PC-3 (cell line): ENCODE measurements around the gene AKR1C1. TPM values are rescaled to one million over a fixed set of nuclear protein-coding genes. Genes with fewer than 3 reads are reported as not detected.
A peak's percentile ranks its signal among the peaks of the same experiment; 100 is the strongest.
"Not testable (repeated sequence)": the region's sequence is repeated elsewhere in the genome, so short reads cannot be mapped to it uniquely, and the experiment has no call there.

Experiments
- ATAC-seq: fragments of 200-7000 bp; cut with Tn5 transposase; 2 replicates; pipeline ENCODE4 v1.9.1; 2020; ENCODE audit warnings: mild to moderate bottlenecking, moderate library complexity
- BruUV-seq: library from RNA; stranded (reverse); fragments of 400-500 nt; replicated peaks from 2 replicates; lab custom pipeline; 2021; lab: Mats Ljungman, UMichigan
- CTCF ChIA-PET: fragments of 300-600 bp; sonication (Branson Sonifier 250); formaldehyde crosslinking; loops from one replicate; lab custom pipeline; 2022; ENCODE audit warnings: antibody characterized with exemption; lab: Charles Lee
- POLR2A ChIA-PET: fragments of 300-600 bp; sonication (Branson Sonifier 250); formaldehyde crosslinking; loops from one replicate; lab custom pipeline; 2022; ENCODE audit warnings: antibody characterized with exemption; ENCODE audit not compliant: unreplicated experiment; lab: Charles Lee
- DNase-seq: peaks from one replicate; pipeline ENCODE4 v3.0.0-alpha.2; 2015
- H2AFZ ChIP-seq: fragments of 300-600 bp; sonication (generic); 2 replicates; pipeline ENCODE4 v1.6.0; 2016; ENCODE audit warnings: antibody characterized with exemption, low read length
- H3F3A ChIP-seq: fragments of 300-600 bp; sonication (generic); one replicate; pipeline ENCODE4 v1.6.0; 2017; ENCODE audit warnings: antibody characterized with exemption, low read length, control low read depth, mild to moderate bottlenecking; ENCODE audit not compliant: unreplicated experiment
- H3K27ac ChIP-seq: fragments of 300-600 bp; sonication (generic); 2 replicates; pipeline ENCODE4 v1.5.1; 2016; ENCODE audit warnings: mild to moderate bottlenecking, low read length
- H3K27me3 ChIP-seq: fragments of 300-600 bp; sonication (generic); 2 replicates; pipeline ENCODE4 v1.6.1; 2016; ENCODE audit warnings: low read length, mixed read lengths
- H3K36me3 ChIP-seq: fragments of 300-600 bp; sonication (generic); 2 replicates; pipeline ENCODE4 v1.6.1; 2016; ENCODE audit warnings: low read depth, mixed run types, low read length, mixed read lengths
- H3K4me1 ChIP-seq: fragments of 300-600 bp; sonication (generic); 2 replicates; pipeline ENCODE4 v1.5.1; 2016; ENCODE audit warnings: low read length; ENCODE audit not compliant: insufficient read depth
- H3K4me2 ChIP-seq: fragments of 300-600 bp; sonication (generic); 2 replicates; pipeline ENCODE4 v1.6.0; 2016; ENCODE audit warnings: low read length
- H3K4me3 ChIP-seq: fragments of 300-600 bp; sonication (generic); 2 replicates; pipeline ENCODE4 v1.5.1; 2016; ENCODE audit warnings: mild to moderate bottlenecking, low read length, mixed read lengths
- H3K79me2 ChIP-seq: fragments of 300-600 bp; sonication (generic); 2 replicates; pipeline ENCODE4 v1.6.1; 2017; ENCODE audit warnings: low read length, mixed read lengths
- H3K9ac ChIP-seq: fragments of 300-600 bp; sonication (generic); 2 replicates; pipeline ENCODE4 v1.6.0; 2016; ENCODE audit warnings: mild to moderate bottlenecking, low read length
- H3K9me2 ChIP-seq: fragments of 300-600 bp; sonication (generic); replicated peaks from 2 replicates; pipeline ENCODE4 v1.6.1; 2016; ENCODE audit warnings: mixed run types, low read length, mixed read lengths
- H3K9me3 ChIP-seq: fragments of 300-600 bp; sonication (generic); 2 replicates; pipeline ENCODE4 v1.6.1; 2016; ENCODE audit warnings: low read length, mixed read lengths
- H4K20me1 ChIP-seq: fragments of 300-600 bp; sonication (generic); 2 replicates; pipeline ENCODE4 v1.6.1; 2016; ENCODE audit warnings: low read length, mixed read lengths
- EZH2 ChIP-seq: fragments of 300-600 bp; sonication (generic); IDR thresholded peaks from one replicate; pipeline ENCODE4 v1.6.1; 2017; ENCODE audit warnings: antibody characterized with exemption, mild to moderate bottlenecking, low read length; ENCODE audit not compliant: unreplicated experiment
- EZH2phosphoT487 ChIP-seq: fragments of 300-600 bp; sonication (generic); IDR thresholded peaks from 2 replicates; pipeline ENCODE4 v1.6.1; 2018; ENCODE audit warnings: mild to moderate bottlenecking, antibody characterized with exemption, low read length, borderline replicate concordance
- intact Hi-C: fragments of 100-400 bp; cut with micrococcal nuclease; formaldehyde crosslinking; loops from 2 replicates; pipeline ENCODE4 v1.9.0; 2023
- total RNA-seq: library from RNA; depleted of rRNA; stranded (reverse); fragments of >200 nt; gene quantifications from 2 replicates; pipeline ENCODE4 v1.2.3, GENCODE V29; 2014
- TF ChIP-seq, protein P1 (sequence below): fragments of 300-600 bp; sonication (generic); conservative IDR thresholded peaks from 2 replicates; pipeline ENCODE4 v1.5.1; 2017; ENCODE audit warnings: antibody characterized with exemption, low read depth, mild to moderate bottlenecking, low read length

The AKR1C1 gene
- total RNA-seq, 1 experiment from 2014 or later: 3.2 TPM

DNA sequence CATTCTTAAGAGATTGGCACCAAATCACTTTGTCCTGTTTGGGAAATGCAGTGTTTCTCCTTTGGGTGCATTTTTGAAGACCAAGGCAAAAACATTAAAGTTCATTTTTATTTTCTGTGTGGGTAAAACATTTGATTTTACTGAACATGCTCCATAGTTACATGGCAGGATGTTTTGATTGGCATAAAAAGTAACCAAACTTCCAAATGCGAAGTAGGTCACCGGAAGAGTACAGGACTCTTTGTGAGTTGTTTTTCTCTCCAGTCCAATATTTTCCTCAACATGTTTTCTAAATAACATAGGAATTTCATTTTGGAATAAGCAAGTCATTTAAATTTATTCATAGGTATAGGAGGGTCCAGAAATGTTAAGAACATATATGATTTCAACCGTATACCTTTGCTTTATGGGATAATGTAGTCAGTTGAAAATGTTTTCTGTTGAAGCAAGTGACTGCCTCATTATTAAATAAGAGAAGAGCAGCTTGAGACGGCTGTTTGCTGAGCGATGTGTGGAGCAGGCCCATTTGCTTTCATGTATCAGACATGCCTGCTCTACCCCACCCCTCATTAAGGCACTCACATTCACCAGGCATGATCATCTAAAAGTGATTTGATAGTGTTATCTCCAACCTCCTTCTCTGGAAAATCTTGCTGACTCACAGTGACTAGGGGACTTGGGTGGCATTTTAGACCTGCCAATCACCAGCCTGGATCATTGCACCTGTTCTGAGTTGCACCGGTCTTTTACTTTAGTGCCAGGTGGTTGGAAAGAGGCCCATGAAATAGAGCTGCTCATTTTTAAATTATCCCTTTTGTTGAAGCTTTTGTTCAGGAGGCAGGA is 56.8 kb downstream of the AKR1C1 start:
- intact Hi-C loops: loop anchor here (2.0 to 5.0 kb wide), 2 partner anchors 75 to 262 kb away; partner anchors contain the start of gene AKR1C3
- peak; percentile 18 for DNase-seq
- H3K4me3 ChIP-seq, H4K20me1 ChIP-seq, H3K9me2 ChIP-seq, ATAC-seq, H3K79me2 ChIP-seq, H3K9ac ChIP-seq, H3F3A ChIP-seq, H3K9me3 ChIP-seq, H3K4me2 ChIP-seq, H2AFZ ChIP-seq, BruUV-seq, CTCF ChIA-PET, H3K27me3 ChIP-seq, H3K36me3 ChIP-seq: not testable (repeated sequence)
- Histone ChIP-seq H3K27ac (peak overlapping the region; percentile 18; the same call in 1 of the 2 replicates), H3K4me1 (peaks cover 32% of the 10 kb centered on the region)
- POLR2A ChIA-PET: interaction anchor here (0.6 kb wide), 1 partner anchor 314 kb away, joined by 3 read pairs; no protein-coding TSS in a partner anchor

DNA sequence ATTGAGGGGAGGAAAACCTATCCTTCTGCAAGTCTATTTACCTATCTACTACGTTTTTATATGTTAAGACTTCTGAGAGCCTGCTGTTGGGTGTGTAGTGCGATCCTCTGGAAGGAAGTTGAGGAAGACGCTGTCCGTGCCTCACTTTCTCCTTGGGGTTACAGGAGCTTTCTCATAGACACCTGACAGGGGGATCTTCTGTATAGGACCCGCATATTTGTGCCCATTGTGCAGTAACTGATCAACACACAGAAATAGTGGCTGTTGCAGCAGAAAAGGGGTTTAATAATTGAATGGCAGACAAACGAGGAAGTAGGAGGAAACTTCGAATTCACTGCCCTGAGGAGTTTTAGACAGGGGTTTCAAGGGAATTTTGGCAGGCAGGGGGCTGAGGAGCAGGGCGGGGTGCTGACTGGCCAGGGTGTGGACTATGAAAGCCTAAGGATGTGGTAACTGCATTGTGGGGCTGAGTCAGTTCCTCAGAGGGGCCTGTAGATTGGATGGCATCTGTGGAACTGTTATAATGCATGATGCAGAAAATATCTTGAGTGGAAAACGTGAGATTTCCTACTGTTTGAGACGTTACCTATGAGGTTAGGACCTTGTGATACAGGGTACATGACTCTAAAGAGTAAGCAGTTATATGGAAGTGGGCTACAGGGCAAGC is 58.5 kb downstream of the AKR1C1 start:
- BruUV-seq, POLR2A ChIA-PET, H3F3A ChIP-seq, H4K20me1 ChIP-seq, DNase-seq, H3K4me3 ChIP-seq, H2AFZ ChIP-seq, H3K9me3 ChIP-seq, H3K27me3 ChIP-seq, intact Hi-C loops, H3K36me3 ChIP-seq, H3K9me2 ChIP-seq, CTCF ChIA-PET, H3K79me2 ChIP-seq: not testable (repeated sequence)
- ATAC-seq: peak; percentile 63
- Histone ChIP-seq H3K9ac (peak overlapping the region; percentile 9; the same call in 1 of the 2 replicates), H3K27ac (peak overlapping the region; percentile 79), H3K4me1 (peaks cover 41% of the 10 kb centered on the region), H3K4me2 (peak overlapping the region; percentile 33; the same call in 1 of the 2 replicates)

DNA sequence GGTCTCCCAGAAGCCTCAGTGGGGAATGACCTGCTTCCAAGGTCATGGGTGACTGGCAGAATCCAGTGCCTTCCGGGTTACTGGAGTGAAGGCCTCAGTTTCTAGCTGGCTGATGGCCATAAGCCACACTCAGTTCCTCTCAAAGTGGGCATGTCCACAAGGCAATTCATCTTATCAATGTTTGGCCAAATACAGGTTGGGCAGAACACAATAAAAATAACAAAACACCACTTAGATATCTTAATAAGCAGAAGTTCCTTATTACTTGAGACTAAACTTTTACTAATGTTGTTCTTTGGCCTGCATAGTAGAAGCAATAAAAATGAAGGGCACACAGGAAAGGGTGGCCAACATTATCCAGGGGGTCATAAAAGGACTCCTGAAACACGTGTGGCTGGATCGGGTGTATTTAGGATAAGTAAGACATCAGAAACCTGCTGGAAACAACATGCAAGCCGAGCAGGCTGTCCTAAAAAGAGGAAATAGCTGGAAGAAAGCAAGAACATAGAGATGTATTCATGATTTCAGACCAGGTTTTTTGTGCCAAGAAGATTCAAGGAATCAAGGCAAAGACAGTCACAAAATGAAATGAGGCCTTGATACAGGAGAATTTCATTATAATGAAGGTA is 60.1 kb downstream of the AKR1C1 start:
- no peak overlapping the region for H3K4me2 ChIP-seq
- no peak overlapping the region for H2AFZ ChIP-seq
- no peaks in the 10 kb centered on the region for H3F3A ChIP-seq
- intact Hi-C loops: no loop called here
- TF ChIP-seq EZH2 (no peak), EZH2phosphoT487 (no peak)
- TF ChIP-seq, protein P1, sequence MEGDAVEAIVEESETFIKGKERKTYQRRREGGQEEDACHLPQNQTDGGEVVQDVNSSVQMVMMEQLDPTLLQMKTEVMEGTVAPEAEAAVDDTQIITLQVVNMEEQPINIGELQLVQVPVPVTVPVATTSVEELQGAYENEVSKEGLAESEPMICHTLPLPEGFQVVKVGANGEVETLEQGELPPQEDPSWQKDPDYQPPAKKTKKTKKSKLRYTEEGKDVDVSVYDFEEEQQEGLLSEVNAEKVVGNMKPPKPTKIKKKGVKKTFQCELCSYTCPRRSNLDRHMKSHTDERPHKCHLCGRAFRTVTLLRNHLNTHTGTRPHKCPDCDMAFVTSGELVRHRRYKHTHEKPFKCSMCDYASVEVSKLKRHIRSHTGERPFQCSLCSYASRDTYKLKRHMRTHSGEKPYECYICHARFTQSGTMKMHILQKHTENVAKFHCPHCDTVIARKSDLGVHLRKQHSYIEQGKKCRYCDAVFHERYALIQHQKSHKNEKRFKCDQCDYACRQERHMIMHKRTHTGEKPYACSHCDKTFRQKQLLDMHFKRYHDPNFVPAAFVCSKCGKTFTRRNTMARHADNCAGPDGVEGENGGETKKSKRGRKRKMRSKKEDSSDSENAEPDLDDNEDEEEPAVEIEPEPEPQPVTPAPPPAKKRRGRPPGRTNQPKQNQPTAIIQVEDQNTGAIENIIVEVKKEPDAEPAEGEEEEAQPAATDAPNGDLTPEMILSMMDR: no peak
- no peaks in the 10 kb centered on the region for H3K27me3 ChIP-seq
- H3K9me3 ChIP-seq: no peaks in the 10 kb centered on the region
- H3K4me1 ChIP-seq: peaks cover 41% of the 10 kb centered on the region
- ATAC-seq (no peak), DNase-seq (no peak)
- H3K4me3 ChIP-seq: no peak overlapping the region
- POLR2A ChIA-PET: no interaction called here
- no peaks in the 10 kb centered on the region for H3K79me2 ChIP-seq
- no peaks in the 10 kb centered on the region for H3K36me3 ChIP-seq
- no peak overlapping the region for H3K27ac ChIP-seq
- BruUV-seq: no TSS peak
- H3K9ac ChIP-seq: no peak overlapping the region
- CTCF ChIA-PET: no interaction called here
- no peaks in the 10 kb centered on the region for H4K20me1 ChIP-seq
- no peaks in the 10 kb centered on the region for H3K9me2 ChIP-seq

DNA sequence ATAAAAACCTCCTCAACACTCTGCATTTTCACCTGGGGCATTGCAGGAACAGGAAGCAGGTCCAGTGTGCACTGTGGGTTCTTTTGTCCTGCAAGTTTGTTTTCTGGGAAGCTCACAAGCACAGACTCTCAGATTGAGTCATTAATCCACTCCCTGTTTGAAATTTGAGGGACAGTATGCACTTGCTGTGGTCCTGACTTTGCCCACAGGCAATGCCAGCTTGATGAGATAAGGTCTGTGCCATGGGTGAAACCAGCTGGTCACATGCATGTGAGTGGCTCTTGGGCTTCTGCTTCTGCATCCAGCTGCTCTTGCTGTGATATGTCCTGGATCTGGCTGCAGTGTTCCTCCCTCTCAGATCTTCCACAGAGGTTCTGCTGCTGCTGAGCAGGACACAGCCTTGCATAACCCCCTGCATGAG is 62.3 kb downstream of the AKR1C1 start:
- Histone ChIP-seq H3K27ac (peak overlapping the region; percentile 64), H3K4me1 (peaks cover 24% of the 10 kb centered on the region)
- H3K4me2 ChIP-seq, BruUV-seq, H3K9me3 ChIP-seq, POLR2A ChIA-PET, H2AFZ ChIP-seq, H3K9me2 ChIP-seq, H3K79me2 ChIP-seq, H4K20me1 ChIP-seq, H3F3A ChIP-seq, H3K9ac ChIP-seq, CTCF ChIA-PET, intact Hi-C loops, H3K27me3 ChIP-seq, H3K4me3 ChIP-seq, H3K36me3 ChIP-seq: not testable (repeated sequence)
- DNase-seq (peak; percentile 55), ATAC-seq (peak; percentile 76)
